ENCODE results near the gene MYO5B. TPM values are rescaled to one million over a fixed set of nuclear protein-coding genes. Genes with fewer than 3 reads are reported as not detected.

MYO5B gene
- total RNA-seq, 2 experiments from 2014 or later: not detected

DNA sequence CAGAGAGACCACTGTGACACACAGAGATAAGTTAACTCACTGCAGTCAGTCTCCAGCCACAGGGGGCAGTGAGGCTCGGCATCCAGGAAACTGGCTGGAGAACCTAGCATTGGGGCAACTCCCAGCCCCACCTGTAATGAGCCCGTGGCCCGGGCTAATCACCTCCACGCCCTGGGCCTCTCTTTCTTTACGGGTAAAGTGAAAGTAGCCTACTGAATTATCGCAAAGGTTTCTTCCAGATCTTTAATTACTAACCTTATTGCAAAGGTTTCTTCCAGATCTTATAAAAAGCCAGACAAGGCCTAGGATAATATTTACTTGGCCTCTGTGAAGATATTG is 336.0 kb downstream of the MYO5B start:
- Mint-ChIP-seq H3K36me3 (no peaks in the 10 kb centered on the region), H3K27ac (no peak overlapping the region), H3K4me1 (peaks cover 6% of the 10 kb centered on the region), H3K4me3 (no peak overlapping the region), H3K9me3 (no peaks in the 10 kb centered on the region), H3K27me3 (peaks cover 2% of the 10 kb centered on the region)
- POLR2A ChIA-PET: interaction anchor here (0.7 kb wide), 2 partner anchors 45 to 64 kb away, joined by 4 read pairs; no protein-coding TSS in a partner anchor
- ATAC-seq (ENCODE audit: low read depth): no peak
- DNase-seq: no peak

DNA sequence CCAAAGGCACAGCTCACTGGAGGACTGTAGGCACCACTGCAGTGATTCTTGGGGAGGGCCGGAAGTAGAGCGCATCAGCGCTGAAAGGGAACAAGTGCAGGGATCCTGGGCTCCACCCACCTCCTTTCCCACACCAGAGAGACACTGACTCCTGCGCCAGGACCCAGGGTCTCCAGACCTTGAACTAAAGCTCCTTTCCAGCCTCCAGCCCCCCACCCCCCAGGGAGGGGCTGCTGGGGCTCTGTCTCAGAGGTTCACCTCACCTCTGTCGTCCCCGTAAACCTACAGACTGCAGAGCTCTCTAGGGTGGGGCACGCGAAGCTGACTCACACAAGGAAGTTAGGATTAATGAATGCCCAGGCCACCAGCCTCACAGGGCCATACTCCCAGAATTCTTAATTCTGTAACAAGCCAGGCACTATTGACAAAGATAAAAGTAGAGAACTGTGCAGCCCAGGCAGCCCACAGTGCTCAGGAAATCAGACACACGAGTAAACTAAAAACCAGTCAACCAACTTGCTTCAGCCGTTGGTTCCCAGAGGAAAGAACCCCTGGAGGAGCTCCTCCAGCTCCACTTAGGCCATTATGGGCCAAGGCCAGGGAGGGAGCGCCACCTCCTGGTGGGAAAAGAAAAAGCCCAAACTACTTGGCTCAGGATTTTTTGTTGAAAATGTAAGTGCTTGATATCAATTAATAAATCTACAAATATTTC is 336.5 kb downstream of the MYO5B start:
- DNase-seq (peak; percentile 71), ATAC-seq (ENCODE audit: low read depth) (peak; percentile 56)
- Mint-ChIP-seq H3K4me1 (peaks cover 6% of the 10 kb centered on the region), H3K36me3 (no peaks in the 10 kb centered on the region), H3K27ac (no peak overlapping the region), H3K4me3 (no peak overlapping the region), H3K27me3 (peaks cover 2% of the 10 kb centered on the region), H3K9me3 (no peaks in the 10 kb centered on the region)
- POLR2A ChIA-PET: interaction anchor here (0.7 kb wide), 2 partner anchors 45 to 63 kb away, joined by 4 read pairs; no protein-coding TSS in a partner anchor

- H3K27ac Mint-ChIP-seq: no peak overlapping the region
- H3K4me3 Mint-ChIP-seq: no peak overlapping the region
- DNase-seq (no peak), ATAC-seq (ENCODE audit: low read depth) (no peak)
- POLR2A ChIA-PET: no interaction called here
- peaks cover 2% of the 10 kb centered on the region for H3K27me3 Mint-ChIP-seq
- H3K9me3 Mint-ChIP-seq: no peaks in the 10 kb centered on the region
- peaks cover 6% of the 10 kb centered on the region for H3K4me1 Mint-ChIP-seq
- no peaks in the 10 kb centered on the region for H3K36me3 Mint-ChIP-seq
Observed at GRCh38 chr18:49857708-49858107, 337.2 kb downstream of the MYO5B start.

DNA sequence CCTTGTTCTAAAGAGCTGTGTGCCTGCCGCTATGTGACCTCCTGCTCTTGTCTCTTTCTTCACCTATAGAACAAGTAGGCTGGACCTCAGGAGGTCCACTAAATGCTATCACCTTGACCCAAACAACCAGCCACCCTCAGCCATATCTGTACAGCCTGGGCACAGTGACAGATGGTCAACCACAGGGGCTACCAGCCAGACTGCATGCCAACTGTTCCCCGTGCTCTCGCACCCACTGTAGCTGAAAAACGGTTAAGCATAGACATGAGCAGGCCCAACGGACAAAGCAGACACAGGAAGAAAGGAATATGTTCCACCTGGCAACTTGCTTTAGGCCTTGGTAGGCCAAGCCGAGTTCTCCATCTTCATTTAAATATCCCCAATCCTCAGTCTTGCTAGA is 338.5 kb downstream of the MYO5B start:
- ATAC-seq (ENCODE audit: low read depth): no peak
- peaks cover 6% of the 10 kb centered on the region for H3K4me1 Mint-ChIP-seq
- no peak overlapping the region for H3K4me3 Mint-ChIP-seq
- no peak for DNase-seq
- H3K27me3 Mint-ChIP-seq: peaks cover 2% of the 10 kb centered on the region
- no peaks in the 10 kb centered on the region for H3K9me3 Mint-ChIP-seq
- H3K36me3 Mint-ChIP-seq: no peaks in the 10 kb centered on the region
- POLR2A ChIA-PET: interaction anchor here (1.0 kb wide), 2 partner anchors 37 to 43 kb away, joined by 3 read pairs; no protein-coding TSS in a partner anchor
- peak overlapping the region; percentile 22 for H3K27ac Mint-ChIP-seq

- Mint-ChIP-seq H3K4me1 (peaks cover 6% of the 10 kb centered on the region), H3K9me3 (no peaks in the 10 kb centered on the region), H3K27ac (no peak overlapping the region), H3K27me3 (peaks cover 2% of the 10 kb centered on the region), H3K36me3 (no peaks in the 10 kb centered on the region), H3K4me3 (no peak overlapping the region)
- DNase-seq (no peak), ATAC-seq (ENCODE audit: low read depth) (no peak)
- POLR2A ChIA-PET: interaction anchor here (1.0 kb wide), 2 partner anchors 36 to 42 kb away, joined by 3 read pairs; no protein-coding TSS in a partner anchor
Observed at GRCh38 chr18:49855711-49856415, 339.1 kb downstream of the MYO5B start.

- Mint-ChIP-seq H3K4me3 (no peak overlapping the region), H3K27ac (no peak overlapping the region), H3K27me3 (no peaks in the 10 kb centered on the region), H3K9me3 (no peaks in the 10 kb centered on the region), H3K36me3 (no peaks in the 10 kb centered on the region), H3K4me1 (peaks cover 3% of the 10 kb centered on the region)
- POLR2A ChIA-PET: no interaction called here
- no peak for DNase-seq
- ATAC-seq (ENCODE audit: low read depth): no peak
Observed at GRCh38 chr18:49854681-49855080, 340.3 kb downstream of the MYO5B start.

DNA sequence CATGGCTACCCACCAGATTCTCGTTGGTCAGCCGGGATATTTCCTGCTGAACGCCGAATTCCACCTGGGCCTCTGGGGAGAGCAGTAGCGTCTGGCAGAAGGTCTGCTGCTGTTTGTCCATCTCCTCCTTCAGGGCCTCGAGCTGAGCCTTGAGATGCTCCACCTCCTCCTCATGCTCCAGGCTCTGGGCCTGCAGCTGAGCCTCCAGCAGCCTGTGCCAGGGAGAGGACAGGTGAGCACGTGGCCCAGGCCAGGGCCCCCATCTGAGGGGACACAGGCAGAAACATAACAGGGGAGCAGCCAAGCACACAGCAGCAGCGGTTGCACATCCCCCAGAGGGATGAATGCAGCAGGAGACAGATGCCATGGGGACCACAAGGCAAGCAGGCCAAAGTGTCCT is 341.5 kb downstream of the MYO5B start:
- H3K27me3 Mint-ChIP-seq: peaks cover 4% of the 10 kb centered on the region
- POLR2A ChIA-PET: no interaction called here

GRCh38 chr18:49853011-49853410 is 341.9 kb downstream of the MYO5B start:
- DNase-seq (no peak), ATAC-seq (ENCODE audit: low read depth) (no peak)
- Mint-ChIP-seq H3K4me3 (no peak overlapping the region), H3K4me1 (peaks cover 4% of the 10 kb centered on the region), H3K27me3 (peaks cover 6% of the 10 kb centered on the region), H3K36me3 (no peaks in the 10 kb centered on the region), H3K27ac (peak overlapping the region; percentile 26), H3K9me3 (no peaks in the 10 kb centered on the region)
- POLR2A ChIA-PET: no interaction called here

More for the DNA sequence above, 341.5 kb downstream of the MYO5B start:
- ATAC-seq (ENCODE audit: low read depth) (no peak), DNase-seq (no peak)
- H3K4me1 Mint-ChIP-seq: peaks cover 4% of the 10 kb centered on the region
- no peak overlapping the region for H3K27ac Mint-ChIP-seq
- no peaks in the 10 kb centered on the region for H3K36me3 Mint-ChIP-seq
- no peak overlapping the region for H3K4me3 Mint-ChIP-seq
- no peaks in the 10 kb centered on the region for H3K9me3 Mint-ChIP-seq

DNA sequence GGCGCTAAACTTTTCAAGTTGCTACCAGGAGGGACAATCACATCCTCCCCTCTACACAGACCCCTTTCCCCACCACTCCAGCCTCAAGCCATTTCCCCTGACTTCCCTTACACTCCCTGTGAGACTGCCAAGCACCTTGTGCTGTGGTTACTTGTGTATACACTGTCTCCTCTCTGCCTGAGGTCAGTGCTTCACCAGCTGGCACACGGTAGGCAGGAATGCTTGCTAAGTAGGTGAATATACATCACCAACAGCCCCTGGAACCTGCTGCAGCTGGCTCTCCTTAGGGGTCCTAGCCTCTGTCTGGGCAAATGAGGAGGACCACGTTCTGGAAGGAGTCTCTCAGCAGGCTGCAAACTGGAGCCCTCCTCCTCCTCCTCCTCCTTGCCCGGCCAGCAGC is 343.3 kb downstream of the MYO5B start:
- H3K4me3 Mint-ChIP-seq: no peak overlapping the region
- POLR2A ChIA-PET: no interaction called here
- no peak overlapping the region for H3K27ac Mint-ChIP-seq
- H3K9me3 Mint-ChIP-seq: no peaks in the 10 kb centered on the region
- peaks cover 4% of the 10 kb centered on the region for H3K4me1 Mint-ChIP-seq
- peaks cover 6% of the 10 kb centered on the region for H3K27me3 Mint-ChIP-seq
- DNase-seq (no peak), ATAC-seq (ENCODE audit: low read depth) (no peak)
- no peaks in the 10 kb centered on the region for H3K36me3 Mint-ChIP-seq

GRCh38 chr18:49850636-49851035 is 344.3 kb downstream of the MYO5B start:
- peaks cover 6% of the 10 kb centered on the region for H3K27me3 Mint-ChIP-seq
- ATAC-seq (ENCODE audit: low read depth) (no peak), DNase-seq (no peak)
- H3K4me3 Mint-ChIP-seq: no peak overlapping the region
- no peaks in the 10 kb centered on the region for H3K36me3 Mint-ChIP-seq
- POLR2A ChIA-PET: no interaction called here
- no peak overlapping the region for H3K27ac Mint-ChIP-seq
- no peaks in the 10 kb centered on the region for H3K9me3 Mint-ChIP-seq
- H3K4me1 Mint-ChIP-seq: peaks cover 4% of the 10 kb centered on the region

DNA sequence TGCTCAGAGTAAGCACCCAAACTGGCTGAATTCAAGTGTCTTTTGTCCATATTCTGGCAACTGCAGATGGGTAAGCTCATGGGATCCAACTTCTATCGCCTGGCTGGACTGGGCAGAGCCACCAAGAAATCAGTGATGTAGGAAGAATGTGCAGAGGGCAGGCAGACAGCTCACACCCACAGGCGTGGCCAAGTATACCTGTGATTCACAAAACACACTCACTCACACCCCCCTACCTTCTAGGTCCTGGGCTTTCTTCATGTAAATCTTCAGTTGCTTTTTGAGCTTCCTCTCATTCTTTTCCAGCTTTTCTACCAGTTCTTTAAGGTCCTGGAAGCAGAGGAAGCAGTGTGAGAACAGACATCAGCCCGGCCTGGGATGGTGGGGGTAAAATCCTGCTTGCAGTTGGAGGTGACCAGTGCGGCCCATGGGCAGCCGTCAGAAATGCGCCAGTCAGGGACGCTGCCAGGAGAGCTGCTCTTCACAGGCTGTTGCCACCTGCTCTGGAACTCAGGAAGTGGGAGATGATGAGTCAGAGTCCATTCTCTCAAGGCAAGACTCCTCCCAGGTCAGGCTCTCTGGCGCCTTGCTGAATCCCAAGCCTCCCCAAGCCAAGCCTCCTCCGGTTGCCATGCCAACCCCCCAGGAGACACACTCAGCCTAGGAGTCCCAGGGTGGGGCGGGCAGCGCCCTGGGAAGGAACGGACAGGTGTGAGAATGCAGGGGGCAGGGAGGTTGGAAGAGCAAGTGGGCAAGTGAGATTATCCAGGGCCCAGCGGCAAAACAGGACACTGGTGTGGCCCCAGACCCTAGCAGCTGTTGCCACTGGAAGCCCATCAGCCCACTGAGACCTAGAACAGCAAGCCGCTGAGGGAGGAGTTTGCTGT is 345.4 kb downstream of the MYO5B start:
- no peaks in the 10 kb centered on the region for H3K36me3 Mint-ChIP-seq
- no peak overlapping the region for H3K27ac Mint-ChIP-seq
- DNase-seq: no peak
- no peaks in the 10 kb centered on the region for H3K9me3 Mint-ChIP-seq
- H3K4me3 Mint-ChIP-seq: no peak overlapping the region
- peaks cover 6% of the 10 kb centered on the region for H3K27me3 Mint-ChIP-seq
- peaks cover 4% of the 10 kb centered on the region for H3K4me1 Mint-ChIP-seq
- ATAC-seq (ENCODE audit: low read depth): no peak
- POLR2A ChIA-PET: interaction anchor here (1.2 kb wide), 1 partner anchor 29 kb away, joined by 4 read pairs; no protein-coding TSS in a partner anchor

GRCh38 chr18:49848115-49848514 is 346.8 kb downstream of the MYO5B start:
- H3K27ac Mint-ChIP-seq: no peak overlapping the region
- H3K4me1 Mint-ChIP-seq: peaks cover 4% of the 10 kb centered on the region
- POLR2A ChIA-PET: no interaction called here
- H3K27me3 Mint-ChIP-seq: peaks cover 6% of the 10 kb centered on the region
- DNase-seq (no peak), ATAC-seq (ENCODE audit: low read depth) (no peak)
- no peaks in the 10 kb centered on the region for H3K9me3 Mint-ChIP-seq
- H3K4me3 Mint-ChIP-seq: no peak overlapping the region
- H3K36me3 Mint-ChIP-seq: no peaks in the 10 kb centered on the region

- H3K4me1 Mint-ChIP-seq: peaks cover 4% of the 10 kb centered on the region
- no peak for DNase-seq
- no peak overlapping the region for H3K4me3 Mint-ChIP-seq
- H3K27me3 Mint-ChIP-seq: peaks cover 6% of the 10 kb centered on the region
- H3K36me3 Mint-ChIP-seq: no peaks in the 10 kb centered on the region
- ATAC-seq (ENCODE audit: low read depth): no peak
- no peaks in the 10 kb centered on the region for H3K9me3 Mint-ChIP-seq
- POLR2A ChIA-PET: no interaction called here
- H3K27ac Mint-ChIP-seq: no peak overlapping the region
Observed at GRCh38 chr18:49847524-49847923, 347.4 kb downstream of the MYO5B start.

All from activated naive CD8-positive, alpha-beta T cell treated with anti-CD3 and anti-CD28 coated beads, Interleukin-2, amount 10 ng/mL, durations not matched to agents 7 days and 5 days (primary cell).